HCT116 (cell line): ENCODE data around the gene MAPK8IP1. TPM values are rescaled to one million over a fixed set of nuclear protein-coding genes. Genes with fewer than 3 reads are reported as not detected.

Source experiments
- ATAC-seq: fragments of 200-7000 bp; cut with Tn5 transposase; 2 replicates; pipeline ENCODE4 v1.9.1; 2020; ENCODE audit warnings: mild to moderate bottlenecking, moderate library complexity
- BruUV-seq: library from RNA; stranded (reverse); fragments of 400-500 nt; replicated peaks from 2 replicates; lab custom pipeline; 2021; lab: Mats Ljungman, UMichigan
- CTCF ChIA-PET: fragments of 300-600 bp; sonication (Branson Sonifier 250); formaldehyde crosslinking; loops from one replicate; lab custom pipeline; 2021; ENCODE audit warnings: antibody characterized with exemption; lab: Charles Lee
- POLR2A ChIA-PET: fragments of 300-600, 350-600 bp; sonication (Branson Sonifier 250); formaldehyde crosslinking; loops from one replicate; lab custom pipeline; 2021; ENCODE audit warnings: antibody characterized with exemption; lab: Charles Lee
- RAD21 ChIA-PET, 2 experiments: fragments of 300-600 bp; sonication (Branson Sonifier 250); formaldehyde crosslinking; loops; one replicate each; lab custom pipeline; 2023; ENCODE audit warnings: low total read pairs in 2 of 2; ENCODE audit not compliant: uncharacterized antibody in 2 of 2, unreplicated experiment in 2 of 2, low non-redundant PET in 1 of 2; lab: Charles Lee
- DNase-seq: peaks from one replicate; pipeline ENCODE4 v3.0.0-alpha.2; 2010; ENCODE audit warnings: low read depth, low spot score
- H2AFZ ChIP-seq: fragments of 200-600 bp; shearing (Covaris generic), sonication (generic); 2 replicates; pipeline ENCODE4 v1.6.1; 2017; ENCODE audit warnings: low read depth, mixed run types, mixed read lengths, antibody characterized with exemption, low read length; ENCODE audit not compliant: poor library complexity, severe bottlenecking
- H3K27ac ChIP-seq: 2 replicates; pipeline ENCODE4 v1.5.1; 2012; ENCODE audit warnings: low read depth, low read length
- H3K27me3 ChIP-seq: fragments of 200-600 bp; sonication (generic); 2 replicates; pipeline ENCODE4 v1.6.1; 2016; ENCODE audit warnings: mixed run types, low read length, mixed read lengths; ENCODE audit not compliant: insufficient read depth
- H3K36me3 ChIP-seq, 2 experiments: fragments of 200-500 bp in 1 of 2; fragments of 200-600 bp in 1 of 2; sonication (Bioruptor generic) in 1 of 2; sonication (generic) in 1 of 2; 2 replicates each; pipeline versions ENCODE4 v1.5.1 to v1.6.1; 2014 to 2016; ENCODE audit warnings: low read length in 2 of 2, inconsistent platforms in 1 of 2, mixed read lengths in 1 of 2, mixed run types in 1 of 2; ENCODE audit not compliant: insufficient read depth in 2 of 2, control insufficient read depth in 1 of 2
- H3K4me1 ChIP-seq, 2 experiments: fragments of 200-600 bp in 1 of 2; sonication (generic) in 1 of 2; 2 replicates each; pipeline versions ENCODE4 v1.5.1 to v1.6.1; 2012 to 2017; ENCODE audit warnings: low read length in 2 of 2, inconsistent platforms in 1 of 2, mild to moderate bottlenecking in 1 of 2, mixed read lengths in 1 of 2, mixed run types in 1 of 2, moderate library complexity in 1 of 2; ENCODE audit not compliant: insufficient read depth in 2 of 2, control insufficient read depth in 1 of 2
- H3K4me2 ChIP-seq: fragments of 200-600 bp; sonication (generic); 2 replicates; pipeline ENCODE4 v1.6.1; 2017; ENCODE audit warnings: mixed run types, low read length, mixed read lengths
- H3K4me3 ChIP-seq, 2 experiments: fragments of 200-600 bp in 1 of 2; sonication (generic) in 1 of 2; replicated peaks in 1 of 2; 2 replicates each; pipeline ENCODE4 v1.5.1; 2011 to 2016; ENCODE audit warnings: low read length in 2 of 2, control low read depth in 1 of 2, low read depth in 1 of 2, mild to moderate bottlenecking in 1 of 2, mixed read lengths in 1 of 2, mixed run types in 1 of 2
- H3K79me2 ChIP-seq: fragments of 200-600 bp; sonication (generic); 2 replicates; pipeline ENCODE4 v1.6.1; 2017; ENCODE audit warnings: mild to moderate bottlenecking, mixed run types, low read length, moderate library complexity, mixed read lengths; ENCODE audit not compliant: insufficient read depth
- H3K9ac ChIP-seq: fragments of 200-600 bp; sonication (generic); 2 replicates; pipeline ENCODE4 v1.6.1; 2016; ENCODE audit warnings: low read length, mixed read lengths
- H3K9me2 ChIP-seq: fragments of 200-600 bp; sonication (generic), shearing (Covaris generic); 2 replicates; pipeline ENCODE4 v1.6.1; 2017; ENCODE audit warnings: mixed run types, mild to moderate bottlenecking, moderate library complexity; ENCODE audit not compliant: insufficient read depth
- H3K9me3 ChIP-seq, 2 experiments: fragments of 200-500 bp in 1 of 2; fragments of 200-600 bp in 1 of 2; sonication (Bioruptor generic) in 1 of 2; sonication (generic) in 1 of 2; 2 replicates each; pipeline ENCODE4 v1.6.1; 2014 to 2017; ENCODE audit warnings: low read length in 2 of 2, mixed read lengths in 2 of 2, inconsistent platforms in 1 of 2, low read depth in 1 of 2, mild to moderate bottlenecking in 1 of 2, mixed run types in 1 of 2, moderate library complexity in 1 of 2; ENCODE audit not compliant: control insufficient read depth in 1 of 2, insufficient read depth in 1 of 2
- H4K20me1 ChIP-seq: fragments of 200-600 bp; sonication (generic), shearing (Covaris generic); 2 replicates; pipeline ENCODE4 v1.6.1; 2017; ENCODE audit warnings: mixed run types, mild to moderate bottlenecking, moderate library complexity; ENCODE audit not compliant: insufficient read depth
- CEBPB ChIP-seq: IDR thresholded peaks from 2 replicates; pipeline ENCODE4 v1.6.1; 2012; ENCODE audit warnings: low read depth
- ELF1 ChIP-seq: IDR thresholded peaks from 2 replicates; pipeline ENCODE4 v1.6.1; 2012; ENCODE audit warnings: low read depth, borderline replicate concordance
- EZH2 ChIP-seq: fragments of 200-600 bp; sonication (generic); IDR thresholded peaks from 2 replicates; pipeline ENCODE4 v1.6.1; 2017; ENCODE audit warnings: antibody characterized with exemption, mixed run types
- FOSL1 ChIP-seq: IDR thresholded peaks from 2 replicates; pipeline ENCODE4 v1.6.1; 2012; ENCODE audit warnings: low read depth
- POLR2A ChIP-seq: IDR thresholded peaks from 2 replicates; pipeline ENCODE4 v1.7.0; 2011; ENCODE audit warnings: borderline replicate concordance; ENCODE audit not compliant: insufficient read depth, insufficient read length; ENCODE audit errors: extremely low read depth
- POLR2AphosphoS5 ChIP-seq: IDR thresholded peaks from 2 replicates; pipeline ENCODE4 v1.6.1; 2011; ENCODE audit warnings: mild to moderate bottlenecking, low read depth, low read length, moderate library complexity
- RAD21 ChIP-seq: IDR thresholded peaks from 2 replicates; pipeline ENCODE4 v1.6.1; 2012; ENCODE audit warnings: low read depth, mild to moderate bottlenecking
- SIN3A ChIP-seq: IDR thresholded peaks from 2 replicates; pipeline ENCODE4 v1.6.1; 2012; ENCODE audit warnings: low read depth
- TCF7L2 ChIP-seq: IDR thresholded peaks from 2 replicates; pipeline ENCODE4 v1.7.0; 2011; ENCODE audit warnings: borderline replicate concordance, inconsistent platforms; ENCODE audit not compliant: insufficient read depth, insufficient read length; ENCODE audit errors: extremely low read depth
- ZNF274 ChIP-seq: fragments of 200-500 bp; sonication (Bioruptor generic); IDR thresholded peaks from 2 replicates; pipeline ENCODE4 v1.6.1; 2014; ENCODE audit warnings: mild to moderate bottlenecking, low read depth, low read length, inconsistent platforms
- intact Hi-C: fragments of 100-400 bp; cut with micrococcal nuclease; formaldehyde crosslinking; loops from 2 replicates; pipeline ENCODE4 v1.10.0; 2022
- total RNA-seq: library from RNA; stranded (reverse); gene quantifications from one replicate; pipeline ENCODE4 v1.2.1, GENCODE V29; 2021; ENCODE audit not compliant: unreplicated experiment
- TF ChIP-seq, protein P1 (sequence below): IDR thresholded peaks from 2 replicates; pipeline ENCODE4 v1.6.1; 2012
- TF ChIP-seq, protein P2 (sequence below): IDR thresholded peaks from 2 replicates; pipeline ENCODE4 v1.6.1; 2012; ENCODE audit warnings: low read depth
- TF ChIP-seq, protein P3 (sequence below): IDR thresholded peaks from 2 replicates; pipeline ENCODE4 v1.6.1; 2012

Gene MAPK8IP1
- total RNA-seq, 1 experiment from 2014 or later: 10.1 TPM

DNA sequence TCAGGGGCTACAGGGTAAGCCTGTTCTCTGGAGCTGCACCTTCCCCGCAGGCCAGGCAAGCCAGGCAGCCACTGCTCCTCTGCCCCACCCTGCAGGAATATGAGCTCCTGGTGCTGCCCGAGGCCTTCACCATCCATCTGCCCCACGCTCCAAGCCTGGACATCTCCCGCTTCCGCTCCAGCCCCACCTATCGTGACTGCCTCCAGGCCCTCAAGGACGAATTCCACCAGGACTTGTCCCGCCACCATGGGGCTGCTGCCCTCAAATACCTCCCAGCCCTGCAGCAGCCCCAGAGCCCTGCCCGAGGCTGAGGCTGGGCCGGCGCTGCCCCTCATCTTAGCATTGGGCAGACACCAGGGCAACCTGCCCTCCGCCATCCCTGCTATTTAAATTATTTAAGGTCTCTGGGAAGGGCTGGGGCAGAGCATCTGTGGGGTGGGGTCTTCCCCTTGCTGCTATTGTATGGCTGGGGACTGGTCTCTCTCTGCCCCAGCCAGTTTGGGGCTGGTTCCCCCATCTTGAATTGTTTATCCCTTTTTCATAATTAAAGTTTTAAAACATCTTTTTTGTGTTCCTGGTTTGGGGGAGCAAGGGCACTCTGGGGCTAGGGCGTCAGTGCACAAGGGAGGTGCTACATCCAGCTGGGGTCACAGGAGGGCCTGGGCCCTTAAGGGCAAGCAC lies 43.2 kb downstream of the MAPK8IP1 start:
- no peak for DNase-seq
- Histone ChIP-seq H3K4me3 (no peak overlapping the region), H3K27ac (no peak overlapping the region), H3K4me2 (no peak overlapping the region), H3K9me2 (no peaks in the 10 kb centered on the region), H3K4me1 (peaks cover 0 to 8% of the 10 kb centered on the region in 2 experiments; a peak in 3 of 4 replicates), H3K9ac (no peak overlapping the region), H2AFZ (no peak overlapping the region), H3K79me2 (peaks cover 8% of the 10 kb centered on the region; the same call in 1 of the 2 replicates), H3K36me3 (peaks cover 7 to 32% of the 10 kb centered on the region in 2 experiments), H3K9me3 (no peaks in the 10 kb centered on the region), H3K27me3 (no peaks in the 10 kb centered on the region), H4K20me1 (no peaks in the 10 kb centered on the region)
- ChIA-PET POLR2A (interaction anchor here (1.1 kb wide), 1 partner anchor 11 kb away, joined by 3 read pairs; the partner anchor contains the start of gene PEX16), RAD21 (no interaction called here), CTCF (interaction anchor here (1.2 kb wide), 1 partner anchor 36 kb away, joined by 4 read pairs; no protein-coding TSS in a partner anchor)
- intact Hi-C loops: no loop called here
- TF ChIP-seq, protein P1, sequence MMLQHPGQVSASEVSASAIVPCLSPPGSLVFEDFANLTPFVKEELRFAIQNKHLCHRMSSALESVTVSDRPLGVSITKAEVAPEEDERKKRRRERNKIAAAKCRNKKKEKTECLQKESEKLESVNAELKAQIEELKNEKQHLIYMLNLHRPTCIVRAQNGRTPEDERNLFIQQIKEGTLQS: no peak
- TF ChIP-seq FOSL1: no peak
- no peak for TF ChIP-seq POLR2A
- TF ChIP-seq EZH2: no peak
- TF ChIP-seq ELF1: no peak
- TF ChIP-seq CEBPB: no peak
- TF ChIP-seq SIN3A: no peak
- BruUV-seq: no TSS peak
- ATAC-seq: no peak

DNA sequence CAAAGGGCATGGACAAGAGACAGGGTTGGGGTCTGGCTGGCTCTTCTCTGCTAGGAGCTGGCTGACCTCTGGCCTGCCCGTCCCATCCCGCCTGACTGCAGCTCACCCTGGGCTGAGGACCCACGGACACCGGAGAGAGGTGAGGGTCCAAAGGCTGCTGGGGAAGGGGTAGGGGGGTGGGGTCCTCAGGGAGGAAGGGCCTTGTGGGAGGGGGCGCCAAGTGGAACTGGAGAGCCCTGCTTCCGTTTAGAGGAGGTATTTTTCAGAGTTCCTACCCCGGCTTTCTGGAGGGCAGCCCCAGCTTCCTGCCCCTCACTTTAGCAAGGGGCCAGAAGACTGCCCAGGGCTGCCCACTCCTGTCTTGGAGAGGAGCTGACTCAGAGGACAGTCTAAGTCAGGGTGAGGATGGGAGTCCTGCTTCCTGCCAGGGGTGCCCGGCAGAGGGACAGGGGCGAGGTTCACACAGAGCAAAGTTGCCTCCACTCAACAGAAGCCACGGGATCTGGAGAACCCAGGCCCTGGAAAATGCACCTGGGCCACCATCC lies 44.1 kb downstream of the MAPK8IP1 start:
- TF ChIP-seq ZNF274 (no peak), RAD21 (no peak), POLR2A (no peak), EZH2 (no peak), TCF7L2 (no peak), POLR2AphosphoS5 (peak; percentile 9; the same call in 1 of the 2 replicates)
- TF ChIP-seq, protein P2, sequence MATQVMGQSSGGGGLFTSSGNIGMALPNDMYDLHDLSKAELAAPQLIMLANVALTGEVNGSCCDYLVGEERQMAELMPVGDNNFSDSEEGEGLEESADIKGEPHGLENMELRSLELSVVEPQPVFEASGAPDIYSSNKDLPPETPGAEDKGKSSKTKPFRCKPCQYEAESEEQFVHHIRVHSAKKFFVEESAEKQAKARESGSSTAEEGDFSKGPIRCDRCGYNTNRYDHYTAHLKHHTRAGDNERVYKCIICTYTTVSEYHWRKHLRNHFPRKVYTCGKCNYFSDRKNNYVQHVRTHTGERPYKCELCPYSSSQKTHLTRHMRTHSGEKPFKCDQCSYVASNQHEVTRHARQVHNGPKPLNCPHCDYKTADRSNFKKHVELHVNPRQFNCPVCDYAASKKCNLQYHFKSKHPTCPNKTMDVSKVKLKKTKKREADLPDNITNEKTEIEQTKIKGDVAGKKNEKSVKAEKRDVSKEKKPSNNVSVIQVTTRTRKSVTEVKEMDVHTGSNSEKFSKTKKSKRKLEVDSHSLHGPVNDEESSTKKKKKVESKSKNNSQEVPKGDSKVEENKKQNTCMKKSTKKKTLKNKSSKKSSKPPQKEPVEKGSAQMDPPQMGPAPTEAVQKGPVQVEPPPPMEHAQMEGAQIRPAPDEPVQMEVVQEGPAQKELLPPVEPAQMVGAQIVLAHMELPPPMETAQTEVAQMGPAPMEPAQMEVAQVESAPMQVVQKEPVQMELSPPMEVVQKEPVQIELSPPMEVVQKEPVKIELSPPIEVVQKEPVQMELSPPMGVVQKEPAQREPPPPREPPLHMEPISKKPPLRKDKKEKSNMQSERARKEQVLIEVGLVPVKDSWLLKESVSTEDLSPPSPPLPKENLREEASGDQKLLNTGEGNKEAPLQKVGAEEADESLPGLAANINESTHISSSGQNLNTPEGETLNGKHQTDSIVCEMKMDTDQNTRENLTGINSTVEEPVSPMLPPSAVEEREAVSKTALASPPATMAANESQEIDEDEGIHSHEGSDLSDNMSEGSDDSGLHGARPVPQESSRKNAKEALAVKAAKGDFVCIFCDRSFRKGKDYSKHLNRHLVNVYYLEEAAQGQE: no peak
- TF ChIP-seq, protein P3, sequence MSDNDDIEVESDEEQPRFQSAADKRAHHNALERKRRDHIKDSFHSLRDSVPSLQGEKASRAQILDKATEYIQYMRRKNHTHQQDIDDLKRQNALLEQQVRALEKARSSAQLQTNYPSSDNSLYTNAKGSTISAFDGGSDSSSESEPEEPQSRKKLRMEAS: no peak
- CTCF ChIA-PET: interaction anchor here (1.2 kb wide), 1 partner anchor 35 kb away, joined by 4 read pairs; no protein-coding TSS in a partner anchor
- H3K36me3 ChIP-seq: peaks cover 8 to 27% of the 10 kb centered on the region in 2 experiments
- POLR2A ChIA-PET: no interaction called here
- peaks cover 0 to 8% of the 10 kb centered on the region in 2 experiments; a peak in 3 of 4 replicates for H3K4me1 ChIP-seq
- H3K9me3 ChIP-seq: no peaks in the 10 kb centered on the region
- intact Hi-C loops: no loop called here
- DNase-seq (no peak), ATAC-seq (peak; percentile 12; the same call in 1 of the 2 replicates)
- RAD21 ChIA-PET: no interaction called here
- H3K27ac ChIP-seq: no peak overlapping the region
- H3K9me2 ChIP-seq: no peaks in the 10 kb centered on the region
- BruUV-seq: no TSS peak
- no peaks in the 10 kb centered on the region for H3K27me3 ChIP-seq
- H3K79me2 ChIP-seq: peaks cover 4% of the 10 kb centered on the region; the same call in 1 of the 2 replicates
- no peaks in the 10 kb centered on the region for H4K20me1 ChIP-seq
- H2AFZ ChIP-seq: no peak overlapping the region
- H3K9ac ChIP-seq: no peak overlapping the region
- H3K4me2 ChIP-seq: no peak overlapping the region
- no peak overlapping the region for H3K4me3 ChIP-seq
